Thyroid gland (tissue), 4 donors: ENCODE data around the gene BTBD7.

Source experiments
- POLR2A ChIP-seq, 2 donors: fragments of 450-650 bp; IDR thresholded peaks; one replicate each; pipeline ENCODE4 v1.6.1; 2017; ENCODE audit warnings: antibody characterized with exemption in 2 of 2, mild to moderate bottlenecking in 2 of 2, moderate library complexity in 1 of 2
- TF ChIP-seq, protein P1 (sequence below), 6 experiments: fragments of 200-600 bp in 3 of 6; fragments of 450-650 bp in 3 of 6; sonication (generic) in 3 of 6; IDR thresholded peaks; one replicate each; pipeline ENCODE4 v1.5.1; 2016 to 2019; ENCODE audit warnings: antibody characterized with exemption in 6 of 6, mild to moderate bottlenecking in 2 of 6, inconsistent platforms in 1 of 6, moderate library complexity in 1 of 6

DNA sequence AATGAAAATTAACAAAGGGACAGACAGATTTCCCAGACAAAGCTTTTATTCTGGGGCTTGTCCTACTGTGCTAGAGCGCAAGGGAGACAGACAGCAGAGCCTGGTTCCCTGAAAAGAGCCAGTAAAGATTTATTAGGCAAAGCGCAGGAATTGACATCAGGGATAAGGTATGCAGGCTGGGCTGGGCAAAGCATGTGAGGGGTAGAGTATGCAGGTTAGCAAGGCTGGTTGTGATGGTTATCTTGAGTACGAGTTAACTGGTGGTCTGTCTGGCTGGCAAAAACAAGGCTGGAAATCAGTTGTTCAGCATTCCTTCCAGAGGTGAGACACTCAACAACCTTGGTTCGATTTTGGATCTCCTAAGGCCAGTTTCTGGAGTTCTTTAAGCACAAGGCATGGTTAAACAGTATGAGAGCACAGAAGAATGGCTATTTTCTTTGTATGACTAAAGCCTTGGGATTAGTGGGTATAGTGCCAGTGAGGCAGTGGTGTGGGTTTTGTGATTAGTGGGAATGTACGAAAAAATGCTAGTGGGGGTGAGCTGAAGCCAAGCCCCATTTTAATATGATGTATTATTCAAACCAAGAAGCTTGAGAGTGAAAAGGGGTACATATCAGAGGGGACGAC lies 30.9 kb downstream of the BTBD7 start:
- TF ChIP-seq, protein P1, sequence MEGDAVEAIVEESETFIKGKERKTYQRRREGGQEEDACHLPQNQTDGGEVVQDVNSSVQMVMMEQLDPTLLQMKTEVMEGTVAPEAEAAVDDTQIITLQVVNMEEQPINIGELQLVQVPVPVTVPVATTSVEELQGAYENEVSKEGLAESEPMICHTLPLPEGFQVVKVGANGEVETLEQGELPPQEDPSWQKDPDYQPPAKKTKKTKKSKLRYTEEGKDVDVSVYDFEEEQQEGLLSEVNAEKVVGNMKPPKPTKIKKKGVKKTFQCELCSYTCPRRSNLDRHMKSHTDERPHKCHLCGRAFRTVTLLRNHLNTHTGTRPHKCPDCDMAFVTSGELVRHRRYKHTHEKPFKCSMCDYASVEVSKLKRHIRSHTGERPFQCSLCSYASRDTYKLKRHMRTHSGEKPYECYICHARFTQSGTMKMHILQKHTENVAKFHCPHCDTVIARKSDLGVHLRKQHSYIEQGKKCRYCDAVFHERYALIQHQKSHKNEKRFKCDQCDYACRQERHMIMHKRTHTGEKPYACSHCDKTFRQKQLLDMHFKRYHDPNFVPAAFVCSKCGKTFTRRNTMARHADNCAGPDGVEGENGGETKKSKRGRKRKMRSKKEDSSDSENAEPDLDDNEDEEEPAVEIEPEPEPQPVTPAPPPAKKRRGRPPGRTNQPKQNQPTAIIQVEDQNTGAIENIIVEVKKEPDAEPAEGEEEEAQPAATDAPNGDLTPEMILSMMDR (IDR thresholded peaks at IDR 0.05) = no peak
- no peak for TF ChIP-seq POLR2A (IDR thresholded peaks at IDR 0.05)
